Effector memory CD4-positive, alpha-beta T cell (primary cell): ENCODE data around the gene DIAPH2.

ENCODE experiments used
- DNase-seq, 3 donors: peaks; one replicate each; pipeline ENCODE4 v3.0.0-alpha.2; 2020
- H3K27ac ChIP-seq: 2 replicates; pipeline ENCODE4 v1.7.0; 2013; ENCODE audit warnings: mild to moderate bottlenecking, low read length, moderate library complexity; ENCODE audit not compliant: insufficient read depth, poor library complexity, severe bottlenecking
- H3K27me3 ChIP-seq: replicated peaks from 2 replicates; pipeline ENCODE4 v1.7.0; 2013; ENCODE audit warnings: mild to moderate bottlenecking, low read length; ENCODE audit not compliant: insufficient read depth, control insufficient read depth, poor library complexity, severe bottlenecking
- H3K36me3 ChIP-seq: 2 replicates; pipeline ENCODE4 v1.7.0; 2013; ENCODE audit warnings: mild to moderate bottlenecking, low read length, moderate library complexity; ENCODE audit not compliant: control insufficient read depth, insufficient read depth
- H3K4me1 ChIP-seq: 2 replicates; pipeline ENCODE4 v1.7.0; 2013; ENCODE audit warnings: low read length, mild to moderate bottlenecking; ENCODE audit not compliant: control insufficient read depth, insufficient read depth, poor library complexity, severe bottlenecking
- H3K4me3 ChIP-seq: 2 replicates; pipeline ENCODE4 v1.7.0; 2013; ENCODE audit warnings: low read length, low read depth, mild to moderate bottlenecking; ENCODE audit not compliant: insufficient read depth, poor library complexity, severe bottlenecking
- H3K9me3 ChIP-seq: 2 replicates; pipeline ENCODE4 v1.7.0; 2013; ENCODE audit warnings: mild to moderate bottlenecking, low read length, moderate library complexity; ENCODE audit not compliant: control insufficient read depth

The DIAPH2 gene

GRCh38 chrX:96752781-96753180 lies 68.1 kb downstream of the DIAPH2 start:
- Histone ChIP-seq H3K4me3 (no peak overlapping the region), H3K27ac (no peak overlapping the region), H3K27me3 (no peaks in the 10 kb centered on the region), H3K4me1 (no peaks in the 10 kb centered on the region), H3K36me3 (no peaks in the 10 kb centered on the region), H3K9me3 (no peaks in the 10 kb centered on the region)
- DNase-seq: no peak

GRCh38 chrX:96753230-96753629 lies 68.6 kb downstream of the DIAPH2 start:
- no peaks in the 10 kb centered on the region for H3K4me1 ChIP-seq
- no peaks in the 10 kb centered on the region for H3K27me3 ChIP-seq
- H3K4me3 ChIP-seq: no peak overlapping the region
- H3K9me3 ChIP-seq: no peaks in the 10 kb centered on the region
- H3K36me3 ChIP-seq: no peaks in the 10 kb centered on the region
- DNase-seq: no peak
- no peak overlapping the region for H3K27ac ChIP-seq

GRCh38 chrX:96756491-96756890 lies 71.8 kb downstream of the DIAPH2 start:
- Histone ChIP-seq H3K9me3 (no peaks in the 10 kb centered on the region), H3K36me3 (no peaks in the 10 kb centered on the region), H3K4me1 (no peaks in the 10 kb centered on the region), H3K27ac (no peak overlapping the region), H3K27me3 (no peaks in the 10 kb centered on the region), H3K4me3 (no peak overlapping the region)
- no peak for DNase-seq

- Histone ChIP-seq H3K27me3 (no peaks in the 10 kb centered on the region), H3K27ac (no peak overlapping the region)
- no peak for DNase-seq
These were observed 76.9 kb downstream of the DIAPH2 start for GRCh38 chrX:96761566-96761965.

GRCh38 chrX:96763608-96764007 lies 79.0 kb downstream of the DIAPH2 start:
- Histone ChIP-seq H3K27ac (no peak overlapping the region), H3K27me3 (no peaks in the 10 kb centered on the region), H3K9me3 (no peaks in the 10 kb centered on the region), H3K4me1 (no peaks in the 10 kb centered on the region), H3K4me3 (no peak overlapping the region), H3K36me3 (no peaks in the 10 kb centered on the region)
- no peak for DNase-seq

More at GRCh38 chrX:96761566-96761965, 76.9 kb downstream of the DIAPH2 start:
- H3K4me3 ChIP-seq: no peak overlapping the region
- H3K4me1 ChIP-seq: no peaks in the 10 kb centered on the region
- H3K36me3 ChIP-seq: no peaks in the 10 kb centered on the region
- H3K9me3 ChIP-seq: no peaks in the 10 kb centered on the region

- no peaks in the 10 kb centered on the region for H3K4me1 ChIP-seq
- H3K27ac ChIP-seq: no peak overlapping the region
- DNase-seq: no peak
- H3K9me3 ChIP-seq: no peaks in the 10 kb centered on the region
- H3K4me3 ChIP-seq: no peak overlapping the region
- no peaks in the 10 kb centered on the region for H3K36me3 ChIP-seq
- no peaks in the 10 kb centered on the region for H3K27me3 ChIP-seq
These were observed 80.2 kb downstream of the DIAPH2 start for GRCh38 chrX:96764864-96765263.

- Histone ChIP-seq H3K4me1 (no peaks in the 10 kb centered on the region), H3K9me3 (no peaks in the 10 kb centered on the region), H3K4me3 (no peak overlapping the region), H3K36me3 (no peaks in the 10 kb centered on the region), H3K27ac (no peak overlapping the region), H3K27me3 (no peaks in the 10 kb centered on the region)
- DNase-seq: no peak
These were observed 85.7 kb downstream of the DIAPH2 start for GRCh38 chrX:96770315-96770714.

- no peak for DNase-seq
These were observed 86.8 kb downstream of the DIAPH2 start for GRCh38 chrX:96771486-96771885.

GRCh38 chrX:96774116-96774515 lies 89.5 kb downstream of the DIAPH2 start:
- Histone ChIP-seq H3K4me3 (no peak overlapping the region), H3K9me3 (no peaks in the 10 kb centered on the region), H3K27me3 (no peaks in the 10 kb centered on the region), H3K36me3 (no peaks in the 10 kb centered on the region), H3K4me1 (no peaks in the 10 kb centered on the region), H3K27ac (no peak overlapping the region)
- DNase-seq: no peak

More at GRCh38 chrX:96771486-96771885, 86.8 kb downstream of the DIAPH2 start:
- Histone ChIP-seq H3K9me3 (no peaks in the 10 kb centered on the region), H3K4me3 (no peak overlapping the region), H3K36me3 (no peaks in the 10 kb centered on the region), H3K4me1 (no peaks in the 10 kb centered on the region), H3K27me3 (no peaks in the 10 kb centered on the region), H3K27ac (no peak overlapping the region)

GRCh38 chrX:96776966-96777365 lies 92.3 kb downstream of the DIAPH2 start:
- Histone ChIP-seq H3K4me3 (no peak overlapping the region), H3K27me3 (no peaks in the 10 kb centered on the region), H3K9me3 (no peaks in the 10 kb centered on the region), H3K36me3 (no peaks in the 10 kb centered on the region), H3K4me1 (no peaks in the 10 kb centered on the region), H3K27ac (no peak overlapping the region)
- DNase-seq: no peak

GRCh38 chrX:96791559-96791958 lies 106.9 kb downstream of the DIAPH2 start:
- DNase-seq: no peak

More at GRCh38 chrX:96791559-96791958, 106.9 kb downstream of the DIAPH2 start:
- Histone ChIP-seq H3K4me1 (no peaks in the 10 kb centered on the region), H3K9me3 (no peaks in the 10 kb centered on the region), H3K36me3 (no peaks in the 10 kb centered on the region), H3K27ac (no peak overlapping the region), H3K27me3 (no peaks in the 10 kb centered on the region), H3K4me3 (no peak overlapping the region)
